Mesothelial cell of epicardium (in vitro differentiated cells): ENCODE data around the gene AREL1. TPM values are rescaled to one million over a fixed set of nuclear protein-coding genes. Genes with fewer than 3 reads are reported as not detected.

Experiments used
- DNase-seq, 2 experiments: peaks; one replicate each; pipeline ENCODE4 v3.0.0; 2021; ENCODE audit warnings: low spot score in 2 of 2; ENCODE audit not compliant: unreplicated experiment in 2 of 2
- H3K27ac Mint-ChIP-seq: 2 replicates; pipeline ENCODE4 v1.8.0; 2021; ENCODE audit warnings: mixed read lengths
- H3K27me3 Mint-ChIP-seq: 2 replicates; pipeline ENCODE4 v1.8.0; 2021; ENCODE audit warnings: low read depth, mixed read lengths
- H3K36me3 Mint-ChIP-seq: 2 replicates; pipeline ENCODE4 v1.8.0; 2021; ENCODE audit warnings: mixed read lengths
- H3K4me1 Mint-ChIP-seq: 2 replicates; pipeline ENCODE4 v1.8.0; 2021; ENCODE audit warnings: mixed read lengths
- H3K4me3 Mint-ChIP-seq: 2 replicates; pipeline ENCODE4 v1.8.0; 2021; ENCODE audit warnings: mild to moderate bottlenecking, moderate library complexity, mixed read lengths
- H3K9me3 Mint-ChIP-seq: 2 replicates; pipeline ENCODE4 v1.8.0; 2021; ENCODE audit warnings: mixed read lengths
- CTCF ChIP-seq: fragments of 200-600 bp; sonication (generic); IDR thresholded peaks from one replicate; pipeline ENCODE4 v1.5.0; 2021; ENCODE audit warnings: antibody characterized with exemption; ENCODE audit not compliant: unreplicated experiment
- total RNA-seq: library from RNA; stranded (reverse); gene quantifications from 3 replicates; pipeline ENCODE4 v1.2.1, GENCODE V29; 2021

The AREL1 gene
- total RNA-seq, 1 donor from 2014 or later: 55.5 TPM

GRCh38 chr14:74628418-74628817 is 84.5 kb downstream of the AREL1 start:
- no peak overlapping the region for H3K4me3 Mint-ChIP-seq
- no peaks in the 10 kb centered on the region for H3K36me3 Mint-ChIP-seq
- H3K4me1 Mint-ChIP-seq: peaks cover 7% of the 10 kb centered on the region
- TF ChIP-seq CTCF: no peak
- no peak overlapping the region for H3K27ac Mint-ChIP-seq
- peaks cover 3% of the 10 kb centered on the region for H3K27me3 Mint-ChIP-seq
- DNase-seq: no peak
- no peaks in the 10 kb centered on the region for H3K9me3 Mint-ChIP-seq

- Mint-ChIP-seq H3K36me3 (no peaks in the 10 kb centered on the region), H3K27me3 (peaks cover 3% of the 10 kb centered on the region), H3K4me1 (peaks cover under 1% of the 10 kb centered on the region), H3K9me3 (no peaks in the 10 kb centered on the region), H3K4me3 (no peak overlapping the region), H3K27ac (no peak overlapping the region)
- no peak for DNase-seq
- TF ChIP-seq CTCF: no peak
Observed at GRCh38 chr14:74627076-74627475, 85.8 kb downstream of the AREL1 start.

GRCh38 chr14:74622257-74622656 is 90.6 kb downstream of the AREL1 start:
- Mint-ChIP-seq H3K27ac (no peak overlapping the region), H3K9me3 (no peaks in the 10 kb centered on the region), H3K4me1 (peaks cover 11% of the 10 kb centered on the region)

GRCh38 chr14:74621556-74621955 is 91.3 kb downstream of the AREL1 start:
- Mint-ChIP-seq H3K4me3 (no peak overlapping the region), H3K4me1 (peaks cover 11% of the 10 kb centered on the region), H3K27ac (no peak overlapping the region), H3K27me3 (peaks cover 3% of the 10 kb centered on the region), H3K9me3 (no peaks in the 10 kb centered on the region), H3K36me3 (no peaks in the 10 kb centered on the region)
- no peak for DNase-seq
- no peak for TF ChIP-seq CTCF

More at GRCh38 chr14:74622257-74622656, 90.6 kb downstream of the AREL1 start:
- peaks cover 3% of the 10 kb centered on the region for H3K27me3 Mint-ChIP-seq
- DNase-seq: no peak
- no peak overlapping the region for H3K4me3 Mint-ChIP-seq
- TF ChIP-seq CTCF: no peak
- H3K36me3 Mint-ChIP-seq: no peaks in the 10 kb centered on the region

GRCh38 chr14:74620923-74621322 is 92.0 kb downstream of the AREL1 start:
- no peak for TF ChIP-seq CTCF
- Mint-ChIP-seq H3K27me3 (peaks cover 7% of the 10 kb centered on the region), H3K4me1 (peaks cover 11% of the 10 kb centered on the region), H3K27ac (no peak overlapping the region), H3K9me3 (no peaks in the 10 kb centered on the region), H3K4me3 (no peak overlapping the region), H3K36me3 (no peaks in the 10 kb centered on the region)
- DNase-seq: no peak

- Mint-ChIP-seq H3K4me3 (no peak overlapping the region), H3K4me1 (peaks cover 11% of the 10 kb centered on the region), H3K9me3 (no peaks in the 10 kb centered on the region), H3K27me3 (peaks cover 11% of the 10 kb centered on the region), H3K36me3 (no peaks in the 10 kb centered on the region), H3K27ac (no peak overlapping the region)
- no peak for TF ChIP-seq CTCF
- DNase-seq: no peak
Observed at GRCh38 chr14:74620497-74620921, 92.4 kb downstream of the AREL1 start.
